ENCODE measurements around the gene AHSP. TPM values are rescaled to one million over a fixed set of nuclear protein-coding genes. Genes with fewer than 3 reads are reported as not detected.
"Not testable (repeated sequence)": the region's sequence is repeated elsewhere in the genome, so short reads cannot be mapped to it uniquely, and the experiment has no call there.

Gene AHSP
- total RNA-seq, 1 donor from 2014 or later: not detected

DNA sequence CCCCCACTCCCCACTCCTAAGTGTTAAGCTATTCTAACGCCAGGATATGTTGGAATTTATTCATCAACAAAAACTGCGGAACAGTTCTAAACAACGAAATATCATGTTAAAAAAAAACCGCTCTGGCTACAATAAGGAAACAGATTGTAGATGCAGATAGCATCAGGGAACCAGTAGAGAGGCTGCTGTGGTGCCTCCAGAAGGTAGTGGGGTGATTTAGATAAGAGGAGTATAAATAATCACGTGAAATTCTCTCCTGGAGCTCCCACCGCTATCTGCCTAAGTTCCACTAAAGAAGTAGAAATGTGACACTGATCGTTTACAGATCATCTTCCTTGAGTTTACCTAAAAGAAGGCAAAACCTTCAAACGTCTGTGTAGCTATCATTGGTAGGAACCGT is 8.0 kb downstream of the AHSP start:
- peaks cover 7% of the 10 kb centered on the region for H3K9me3 Mint-ChIP-seq
- H3K4me3 Mint-ChIP-seq: no peak overlapping the region
- H3K4me1 Mint-ChIP-seq (ENCODE audit: unreplicated experiment): no peaks in the 10 kb centered on the region
- TF ChIP-seq, protein P1, sequence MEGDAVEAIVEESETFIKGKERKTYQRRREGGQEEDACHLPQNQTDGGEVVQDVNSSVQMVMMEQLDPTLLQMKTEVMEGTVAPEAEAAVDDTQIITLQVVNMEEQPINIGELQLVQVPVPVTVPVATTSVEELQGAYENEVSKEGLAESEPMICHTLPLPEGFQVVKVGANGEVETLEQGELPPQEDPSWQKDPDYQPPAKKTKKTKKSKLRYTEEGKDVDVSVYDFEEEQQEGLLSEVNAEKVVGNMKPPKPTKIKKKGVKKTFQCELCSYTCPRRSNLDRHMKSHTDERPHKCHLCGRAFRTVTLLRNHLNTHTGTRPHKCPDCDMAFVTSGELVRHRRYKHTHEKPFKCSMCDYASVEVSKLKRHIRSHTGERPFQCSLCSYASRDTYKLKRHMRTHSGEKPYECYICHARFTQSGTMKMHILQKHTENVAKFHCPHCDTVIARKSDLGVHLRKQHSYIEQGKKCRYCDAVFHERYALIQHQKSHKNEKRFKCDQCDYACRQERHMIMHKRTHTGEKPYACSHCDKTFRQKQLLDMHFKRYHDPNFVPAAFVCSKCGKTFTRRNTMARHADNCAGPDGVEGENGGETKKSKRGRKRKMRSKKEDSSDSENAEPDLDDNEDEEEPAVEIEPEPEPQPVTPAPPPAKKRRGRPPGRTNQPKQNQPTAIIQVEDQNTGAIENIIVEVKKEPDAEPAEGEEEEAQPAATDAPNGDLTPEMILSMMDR (conservative IDR thresholded peaks at IDR 0.05): no peak
- no peak overlapping the region for H3K27ac Mint-ChIP-seq
- peaks cover 28% of the 10 kb centered on the region for H3K27me3 Mint-ChIP-seq
- no peak for DNase-seq (ENCODE audit: extremely low spot score, unreplicated experiment)
- H3K36me3 Mint-ChIP-seq: no peaks in the 10 kb centered on the region

DNA sequence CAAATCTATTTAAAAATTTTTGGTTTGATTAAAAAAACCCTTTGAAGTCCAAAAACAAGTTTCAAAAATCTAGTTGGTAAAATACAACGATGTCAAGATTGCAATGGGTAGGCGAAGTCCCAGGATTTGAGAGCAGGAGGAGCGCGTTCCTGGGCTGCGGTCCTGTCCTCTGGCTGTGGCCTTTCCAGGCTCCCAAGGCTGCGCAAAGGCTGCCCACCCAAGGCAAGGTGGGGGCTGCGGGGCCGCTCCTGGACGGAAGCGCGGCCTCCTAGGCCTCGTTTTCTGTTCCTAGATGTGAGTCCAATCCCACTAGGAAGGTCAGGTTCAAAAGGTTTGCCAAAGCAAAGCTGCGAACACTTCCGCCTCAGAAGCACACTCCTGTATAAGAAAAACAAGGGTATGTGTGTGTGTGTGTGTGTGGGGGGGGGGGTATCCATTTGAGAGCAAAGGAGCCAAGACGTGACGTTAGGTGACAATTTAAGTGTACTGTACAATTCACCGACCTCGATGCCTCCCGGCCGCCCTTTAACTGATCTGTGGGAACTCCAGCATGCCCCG is 9.2 kb downstream of the AHSP start:
- Mint-ChIP-seq H3K9me3 (peaks cover 7% of the 10 kb centered on the region), H3K27me3 (peaks cover 34% of the 10 kb centered on the region), H3K27ac (no peak overlapping the region), H3K4me3 (no peak overlapping the region), H3K36me3 (no peaks in the 10 kb centered on the region), H3K4me1 (ENCODE audit: unreplicated experiment) (no peaks in the 10 kb centered on the region)
- no peak for DNase-seq (ENCODE audit: extremely low spot score, unreplicated experiment)
- TF ChIP-seq, protein P1 (conservative IDR thresholded peaks at IDR 0.05): no peak

DNA sequence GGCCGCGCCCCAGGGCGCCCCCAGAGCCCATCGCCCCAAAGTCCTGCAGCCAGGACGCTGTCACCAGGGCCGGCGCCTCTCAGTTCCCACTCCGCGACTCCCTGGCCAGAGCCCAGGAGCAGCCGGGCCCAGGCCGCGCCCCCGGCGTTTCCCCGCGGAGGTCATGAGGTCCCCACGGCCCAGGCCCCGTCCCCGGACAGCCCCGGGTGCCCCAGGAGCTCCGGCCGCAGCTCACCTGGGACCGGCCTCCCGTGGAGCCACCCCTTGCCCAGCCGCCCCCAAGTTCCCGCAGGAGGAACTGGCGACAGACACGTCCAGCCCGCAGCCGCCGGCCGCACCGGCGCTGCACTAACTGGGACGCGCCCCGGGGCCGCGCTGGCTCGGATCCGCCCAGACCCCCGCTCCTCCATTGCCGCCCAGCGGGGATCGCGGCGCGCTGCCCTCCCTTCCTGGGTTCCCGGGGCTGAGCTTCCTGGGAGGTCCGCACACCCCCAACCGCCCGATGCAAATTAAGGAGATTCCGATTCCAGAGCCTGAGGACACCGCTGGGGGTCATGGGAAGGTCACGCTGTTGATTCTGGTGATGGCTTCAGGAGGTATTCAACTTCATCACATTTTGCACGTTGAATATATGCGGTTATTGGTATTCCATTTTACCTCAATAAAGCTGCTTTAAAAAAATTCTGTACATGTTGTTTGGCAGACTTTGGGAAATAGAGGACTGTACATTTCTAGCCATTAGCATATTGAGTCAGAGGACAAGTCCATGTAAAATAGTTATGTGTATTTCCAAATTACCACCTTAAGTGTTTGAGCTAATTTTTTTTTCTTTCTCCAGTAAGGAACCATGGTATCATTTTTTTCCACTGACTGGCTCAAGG is 9.9 kb downstream of the AHSP start:
- H3K4me3 Mint-ChIP-seq: peak overlapping the region; percentile 78
- TF ChIP-seq, protein P1 (conservative IDR thresholded peaks at IDR 0.05): no peak

DNA sequence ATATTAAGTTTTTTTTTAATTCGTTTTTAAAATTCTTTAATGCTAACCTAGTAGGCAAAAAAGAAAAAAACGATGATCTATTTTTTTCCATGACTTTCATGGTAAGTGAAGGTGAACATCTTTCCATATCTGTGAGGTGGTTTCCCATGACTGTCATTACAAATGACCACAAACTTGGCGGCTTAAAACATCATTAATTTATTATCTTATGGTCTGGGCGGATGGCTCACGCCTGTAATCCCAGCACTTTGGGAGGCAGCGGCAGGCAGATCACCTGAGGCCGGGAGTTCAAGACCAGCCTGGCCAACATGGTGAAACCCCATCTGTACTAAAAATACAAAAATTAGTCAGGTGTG is 10.5 kb downstream of the AHSP start:
- not testable (repeated sequence) for H3K4me1 Mint-ChIP-seq (ENCODE audit: unreplicated experiment); H3K9me3 Mint-ChIP-seq; H3K4me3 Mint-ChIP-seq; H3K27ac Mint-ChIP-seq; H3K36me3 Mint-ChIP-seq; DNase-seq (ENCODE audit: extremely low spot score, unreplicated experiment)
- H3K27me3 Mint-ChIP-seq: peaks cover 37% of the 10 kb centered on the region

More for the DNA sequence above, 9.9 kb downstream of the AHSP start:
- Mint-ChIP-seq H3K36me3 (no peaks in the 10 kb centered on the region), H3K4me1 (ENCODE audit: unreplicated experiment) (no peaks in the 10 kb centered on the region), H3K27ac (no peak overlapping the region), H3K9me3 (peaks cover 7% of the 10 kb centered on the region), H3K27me3 (peaks cover 37% of the 10 kb centered on the region)
- DNase-seq (ENCODE audit: extremely low spot score, unreplicated experiment): no peak

DNA sequence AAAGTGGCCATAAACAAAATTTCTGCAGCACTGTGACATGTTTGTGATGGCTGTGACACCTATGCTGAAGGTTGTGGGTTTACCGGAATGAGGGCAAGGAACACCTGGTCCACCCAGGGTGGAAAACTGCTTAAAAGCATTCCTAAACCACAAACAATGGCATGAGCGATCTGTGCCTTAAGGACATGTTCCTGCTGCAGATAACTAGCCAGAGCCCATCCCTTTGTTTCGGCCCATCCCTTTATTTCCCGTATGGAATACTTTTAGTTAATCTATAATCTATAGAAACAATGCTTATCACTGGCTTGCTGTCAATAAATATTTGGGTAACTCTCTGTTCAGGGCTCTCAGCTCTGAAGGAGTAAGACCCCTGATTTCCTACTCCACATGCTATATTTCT is 12.1 kb downstream of the AHSP start:
- not testable (repeated sequence) for H3K4me3 Mint-ChIP-seq; H3K27ac Mint-ChIP-seq; H3K36me3 Mint-ChIP-seq; H3K9me3 Mint-ChIP-seq; H3K4me1 Mint-ChIP-seq (ENCODE audit: unreplicated experiment); DNase-seq (ENCODE audit: extremely low spot score, unreplicated experiment)
- peaks cover 33% of the 10 kb centered on the region for H3K27me3 Mint-ChIP-seq

DNA sequence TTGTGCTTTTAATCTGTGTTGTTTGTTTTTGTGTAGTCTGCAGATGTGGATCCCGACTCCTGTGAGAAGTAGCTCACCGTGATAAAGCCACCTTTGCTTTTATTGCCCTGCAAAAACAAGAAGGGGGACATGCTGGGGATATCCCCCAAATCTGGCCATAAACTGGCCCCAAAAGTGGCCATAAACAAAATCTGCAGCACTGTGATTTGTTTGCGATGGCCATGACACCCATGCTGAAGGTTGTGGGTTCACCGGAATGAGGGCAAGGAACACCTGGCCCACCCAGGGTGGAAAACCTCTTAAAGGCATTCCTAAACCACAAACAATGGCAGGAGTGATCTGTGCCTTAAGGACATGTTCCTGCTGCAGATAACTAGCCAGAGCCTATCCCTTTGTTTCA is 15.1 kb downstream of the AHSP start:
- H3K4me3 Mint-ChIP-seq: no peak overlapping the region
- H3K27me3 Mint-ChIP-seq: peaks cover 28% of the 10 kb centered on the region
- peaks cover 7% of the 10 kb centered on the region for H3K9me3 Mint-ChIP-seq
- no peak for DNase-seq (ENCODE audit: extremely low spot score, unreplicated experiment)
- H3K4me1 Mint-ChIP-seq (ENCODE audit: unreplicated experiment): no peaks in the 10 kb centered on the region
- H3K36me3 Mint-ChIP-seq: no peaks in the 10 kb centered on the region
- TF ChIP-seq, protein P1 (conservative IDR thresholded peaks at IDR 0.05): no peak
- H3K27ac Mint-ChIP-seq: no peak overlapping the region
